H9 (cell line): Measurements from ENCODE around the gene MCU. TPM values are rescaled to one million over a fixed set of nuclear protein-coding genes. Genes with fewer than 3 reads are reported as not detected.

Experiments used
- DNase-seq: peaks from one replicate; pipeline ENCODE4 v3.0.0-alpha.2; 2017
- H2AFZ ChIP-seq: one replicate; pipeline ENCODE4 v1.6.1; 2013; ENCODE audit warnings: mild to moderate bottlenecking, low read length, control low read depth, moderate library complexity
- H2AK5ac ChIP-seq: 2 replicates; pipeline ENCODE4 v1.6.1; 2013; ENCODE audit warnings: low read length, control low read depth, mixed read lengths; ENCODE audit not compliant: insufficient read length
- H2BK120ac ChIP-seq: one replicate; pipeline ENCODE4 v1.6.1; 2013; ENCODE audit warnings: low read depth, mild to moderate bottlenecking, low read length, control low read depth, inconsistent platforms; ENCODE audit not compliant: poor library complexity, severe bottlenecking
- H2BK12ac ChIP-seq: 2 replicates; pipeline ENCODE4 v1.6.1; 2013; ENCODE audit warnings: low read length, control low read depth, mixed read lengths, low read depth; ENCODE audit not compliant: insufficient read length
- H2BK15ac ChIP-seq: 2 replicates; pipeline ENCODE4 v1.6.1; 2013; ENCODE audit warnings: low read depth, low read length, control low read depth
- H2BK20ac ChIP-seq: one replicate; pipeline ENCODE4 v1.6.1; 2013; ENCODE audit warnings: low read depth, mild to moderate bottlenecking, low read length, control low read depth, inconsistent platforms; ENCODE audit not compliant: poor library complexity, severe bottlenecking
- H2BK5ac ChIP-seq: 2 replicates; pipeline ENCODE4 v1.6.1; 2013; ENCODE audit warnings: low read length, control low read depth, mixed read lengths; ENCODE audit not compliant: insufficient read length
- H3K14ac ChIP-seq: 2 replicates; pipeline ENCODE4 v1.6.1; 2013; ENCODE audit warnings: low read length, control low read depth; ENCODE audit not compliant: insufficient read depth
- H3K18ac ChIP-seq: 2 replicates; pipeline ENCODE4 v1.6.1; 2013; ENCODE audit warnings: low read depth, mild to moderate bottlenecking, mixed read lengths, low read length, control low read depth; ENCODE audit not compliant: insufficient read length
- H3K23ac ChIP-seq: 2 replicates; pipeline ENCODE4 v1.6.1; 2013; ENCODE audit warnings: low read length, control low read depth, mixed read lengths, low read depth; ENCODE audit not compliant: insufficient read length
- H3K23me2 ChIP-seq: 2 replicates; pipeline ENCODE4 v1.6.1; 2013; ENCODE audit warnings: low read depth, mild to moderate bottlenecking, mixed read lengths, low read length, control low read depth; ENCODE audit not compliant: insufficient read length, poor library complexity, severe bottlenecking
- H3K27ac ChIP-seq: 2 replicates; pipeline ENCODE4 v1.5.1; 2013; ENCODE audit warnings: low read length, control low read depth, mixed read lengths, low read depth; ENCODE audit not compliant: insufficient read length
- H3K27me3 ChIP-seq: 2 replicates; pipeline ENCODE4 v1.6.1; 2013; ENCODE audit warnings: low read length, control low read depth, inconsistent platforms; ENCODE audit not compliant: insufficient read depth
- H3K4ac ChIP-seq: 2 replicates; pipeline ENCODE4 v1.6.1; 2013; ENCODE audit warnings: low read depth, mild to moderate bottlenecking, control low read depth, inconsistent platforms, low read length, moderate library complexity
- H3K4me1 ChIP-seq: 2 replicates; pipeline ENCODE4 v1.6.1; 2013; ENCODE audit warnings: low read length, control low read depth, inconsistent platforms; ENCODE audit not compliant: insufficient read depth
- H3K4me2 ChIP-seq: 2 replicates; pipeline ENCODE4 v1.6.1; 2013; ENCODE audit warnings: low read length, control low read depth, mixed read lengths; ENCODE audit not compliant: insufficient read length, insufficient read depth
- H3K56ac ChIP-seq: 2 replicates; pipeline ENCODE4 v1.6.1; 2013; ENCODE audit warnings: low read depth, mild to moderate bottlenecking, mixed read lengths, low read length, control low read depth; ENCODE audit not compliant: insufficient read length
- H3K79me1 ChIP-seq: 2 replicates; pipeline ENCODE4 v1.6.1; 2013; ENCODE audit warnings: low read depth, mild to moderate bottlenecking, moderate library complexity, low read length, control low read depth, inconsistent platforms; ENCODE audit not compliant: insufficient read depth, poor library complexity, severe bottlenecking
- H3K79me2 ChIP-seq: 2 replicates; pipeline ENCODE4 v1.6.1; 2013; ENCODE audit warnings: low read length, control low read depth, inconsistent platforms; ENCODE audit not compliant: insufficient read depth
- H3K9ac ChIP-seq: 2 replicates; pipeline ENCODE4 v1.6.1; 2013; ENCODE audit warnings: low read length, control low read depth, mixed read lengths; ENCODE audit not compliant: insufficient read length; ENCODE audit errors: extremely low read depth
- H3K9me3 ChIP-seq: one replicate; pipeline ENCODE4 v1.6.1; 2013; ENCODE audit warnings: low read depth, low read length, inconsistent platforms; ENCODE audit not compliant: control insufficient read depth
- H3T11ph ChIP-seq: one replicate; pipeline ENCODE4 v1.6.1; 2013; ENCODE audit warnings: mild to moderate bottlenecking, low read length, control low read depth, inconsistent platforms
- H4K20me1 ChIP-seq: one replicate; pipeline ENCODE4 v1.6.1; 2013; ENCODE audit not compliant: control insufficient read depth, insufficient read length, insufficient read depth
- H4K5ac ChIP-seq: 2 replicates; pipeline ENCODE4 v1.6.1; 2013; ENCODE audit warnings: low read depth, mild to moderate bottlenecking, mixed read lengths, low read length, control low read depth; ENCODE audit not compliant: insufficient read length
- H4K8ac ChIP-seq: replicated peaks from 2 replicates; pipeline ENCODE4 v1.6.1; 2013; ENCODE audit warnings: low read length, control low read depth, mixed read lengths, low read depth; ENCODE audit not compliant: insufficient read length
- H4K91ac ChIP-seq: 2 replicates; pipeline ENCODE4 v1.6.1; 2013; ENCODE audit warnings: low read depth, mild to moderate bottlenecking, moderate library complexity, mixed read lengths, low read length, control low read depth; ENCODE audit not compliant: insufficient read length
- H3K27ac Mint-ChIP-seq, 3 experiments: 2 replicates in 2 of 3; 3 replicates in 1 of 3; pipeline ENCODE4 v1.8.0; 2020 to 2021; ENCODE audit warnings: mixed read lengths in 3 of 3, mild to moderate bottlenecking in 1 of 3, moderate library complexity in 1 of 3
- H3K27me3 Mint-ChIP-seq: 2 replicates; pipeline ENCODE4 v1.8.0; 2021; ENCODE audit warnings: low read depth, mild to moderate bottlenecking, moderate library complexity, mixed read lengths
- H3K36me3 Mint-ChIP-seq, 3 experiments: 2 replicates in 2 of 3; 3 replicates in 1 of 3; pipeline ENCODE4 v1.8.0; 2020 to 2021; ENCODE audit warnings: low read depth in 3 of 3, mixed read lengths in 3 of 3; ENCODE audit not compliant: insufficient read depth in 1 of 3
- H3K4me1 Mint-ChIP-seq, 2 experiments: 2 replicates each; pipeline ENCODE4 v1.8.0; 2020; ENCODE audit warnings: mixed read lengths in 2 of 2
- H3K4me3 Mint-ChIP-seq, 2 experiments: 2 replicates in 1 of 2; 3 replicates in 1 of 2; pipeline ENCODE4 v1.8.0; 2020 to 2021; ENCODE audit warnings: mild to moderate bottlenecking in 2 of 2, mixed read lengths in 2 of 2, moderate library complexity in 1 of 2
- H3K9me3 Mint-ChIP-seq, 2 experiments: 2 replicates in 1 of 2; 3 replicates in 1 of 2; pipeline ENCODE4 v1.8.0; 2020; ENCODE audit warnings: mild to moderate bottlenecking in 2 of 2, mixed read lengths in 2 of 2, moderate library complexity in 1 of 2
- WGBS: extraction: QIAGEN DNeasy Blood & Tissue Kit; methylation state at CpG from one replicate; pipeline ENCODE4 v1.1.7; 2013; ENCODE audit warnings: missing lambda C conversion rate, low lambda C conversion rate, mixed read lengths; ENCODE audit not compliant: insufficient read length; ENCODE audit errors: extremely low coverage; 5-methylcytosine and 5-hydroxymethylcytosine counted together
- total RNA-seq: library from RNA; stranded (reverse); gene quantifications from 2 replicates; pipeline ENCODE4 v1.2.1, GENCODE V29; 2021
- TF ChIP-seq, protein P1 (sequence below): fragments of 200-600 bp; sonication (generic); conservative IDR thresholded peaks from 3 replicates; pipeline ENCODE4 v1.8.0; 2021; ENCODE audit warnings: antibody characterized with exemption, mild to moderate bottlenecking

The MCU gene
- total RNA-seq, 1 experiment from 2014 or later: 36.6 TPM

DNA sequence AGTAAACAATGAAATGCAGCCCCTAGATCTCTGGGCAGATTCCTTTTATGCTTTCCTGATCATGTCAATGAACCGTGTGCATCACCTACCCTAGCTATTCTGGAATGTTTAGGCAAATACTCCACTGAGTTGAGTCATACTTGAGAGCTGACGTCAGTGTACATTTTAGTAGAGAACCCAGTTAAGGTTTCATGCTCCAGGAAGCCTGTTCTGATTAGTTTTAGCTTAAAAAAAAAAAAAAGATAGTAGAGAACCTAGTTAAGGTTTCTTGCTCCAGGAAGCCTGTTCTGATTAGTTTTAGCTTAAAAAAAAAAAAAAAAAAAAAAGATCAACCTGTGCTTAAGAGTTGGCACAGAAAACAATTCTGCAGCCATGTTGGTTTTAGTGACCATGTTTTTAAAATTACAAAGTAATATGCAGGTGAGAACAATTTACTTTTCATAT lies 3.7 kb upstream of the MCU start:
- H3K9ac ChIP-seq: no peak overlapping the region
- Mint-ChIP-seq H3K27me3 (no peaks in the 10 kb centered on the region), H3K4me3 (no peak overlapping the region), H3K4me1 (peaks cover 17 to 18% of the 10 kb centered on the region in 2 experiments), H3K9me3 (no peaks in the 10 kb centered on the region; a peak in 1 of 5 replicates), H3K27ac (no peak overlapping the region; a peak in 1 of 7 replicates), H3K36me3 (no peaks in the 10 kb centered on the region)
- H4K8ac ChIP-seq: no peak overlapping the region
- no peak overlapping the region for H3K18ac ChIP-seq
- no peak overlapping the region for H3K27ac ChIP-seq
- 0 out of 2 replicates have a peak, but pooled peaks cover 2% of the 10 kb centered on the region for H3K4me1 ChIP-seq
- H3K4ac ChIP-seq: no peak overlapping the region
- no peak overlapping the region for H3T11ph ChIP-seq
- H2BK5ac ChIP-seq: no peak overlapping the region
- no peak overlapping the region for H2BK120ac ChIP-seq
- H2AFZ ChIP-seq: no peak overlapping the region
- H2BK20ac ChIP-seq: no peak overlapping the region
- H3K23me2 ChIP-seq: peaks cover 7% of the 10 kb centered on the region
- H3K23ac ChIP-seq: no peak overlapping the region
- peaks cover 6% of the 10 kb centered on the region; the same call in 1 of the 2 replicates for H3K79me2 ChIP-seq
- H2BK12ac ChIP-seq: no peak overlapping the region
- no peak for DNase-seq
- peaks cover 4% of the 10 kb centered on the region for H3K79me1 ChIP-seq
- TF ChIP-seq, protein P1, sequence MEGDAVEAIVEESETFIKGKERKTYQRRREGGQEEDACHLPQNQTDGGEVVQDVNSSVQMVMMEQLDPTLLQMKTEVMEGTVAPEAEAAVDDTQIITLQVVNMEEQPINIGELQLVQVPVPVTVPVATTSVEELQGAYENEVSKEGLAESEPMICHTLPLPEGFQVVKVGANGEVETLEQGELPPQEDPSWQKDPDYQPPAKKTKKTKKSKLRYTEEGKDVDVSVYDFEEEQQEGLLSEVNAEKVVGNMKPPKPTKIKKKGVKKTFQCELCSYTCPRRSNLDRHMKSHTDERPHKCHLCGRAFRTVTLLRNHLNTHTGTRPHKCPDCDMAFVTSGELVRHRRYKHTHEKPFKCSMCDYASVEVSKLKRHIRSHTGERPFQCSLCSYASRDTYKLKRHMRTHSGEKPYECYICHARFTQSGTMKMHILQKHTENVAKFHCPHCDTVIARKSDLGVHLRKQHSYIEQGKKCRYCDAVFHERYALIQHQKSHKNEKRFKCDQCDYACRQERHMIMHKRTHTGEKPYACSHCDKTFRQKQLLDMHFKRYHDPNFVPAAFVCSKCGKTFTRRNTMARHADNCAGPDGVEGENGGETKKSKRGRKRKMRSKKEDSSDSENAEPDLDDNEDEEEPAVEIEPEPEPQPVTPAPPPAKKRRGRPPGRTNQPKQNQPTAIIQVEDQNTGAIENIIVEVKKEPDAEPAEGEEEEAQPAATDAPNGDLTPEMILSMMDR: no peak
- no peaks in the 10 kb centered on the region for H3K27me3 ChIP-seq
- no peak overlapping the region for H3K14ac ChIP-seq
- H2AK5ac ChIP-seq: no peak overlapping the region
- no peak overlapping the region for H3K56ac ChIP-seq
- no peak overlapping the region for H2BK15ac ChIP-seq
- no peaks in the 10 kb centered on the region for H3K9me3 ChIP-seq
- no CpG with 5 or more reads among the region's 2 CpGs for WGBS
- H4K20me1 ChIP-seq: no peaks in the 10 kb centered on the region
- no peak overlapping the region for H3K4me2 ChIP-seq
- H4K91ac ChIP-seq: no peak overlapping the region
- no peak overlapping the region for H4K5ac ChIP-seq
